T47D (cell line): Measurements from ENCODE around the gene MT1B.

Experiments used
- DNase-seq, 2 experiments: peaks; one replicate each; pipeline versions ENCODE4 v3.0.0 to v3.0.0-alpha.2; 2011 to 2012; ENCODE audit warnings: low read depth in 1 of 2, low spot score in 1 of 2
- JUND ChIP-seq: IDR thresholded peaks from 2 replicates; pipeline ENCODE4 v1.6.1; 2012; ENCODE audit warnings: low read depth
- in situ Hi-C: cut with HindIII; loops from 2 replicates; pipeline ENCODE4 v1.10.0; 2016; ENCODE audit warnings: low sequenced_read_pairs, low pct_unique_long_range_greater_than_20kb

Gene MT1B

DNA sequence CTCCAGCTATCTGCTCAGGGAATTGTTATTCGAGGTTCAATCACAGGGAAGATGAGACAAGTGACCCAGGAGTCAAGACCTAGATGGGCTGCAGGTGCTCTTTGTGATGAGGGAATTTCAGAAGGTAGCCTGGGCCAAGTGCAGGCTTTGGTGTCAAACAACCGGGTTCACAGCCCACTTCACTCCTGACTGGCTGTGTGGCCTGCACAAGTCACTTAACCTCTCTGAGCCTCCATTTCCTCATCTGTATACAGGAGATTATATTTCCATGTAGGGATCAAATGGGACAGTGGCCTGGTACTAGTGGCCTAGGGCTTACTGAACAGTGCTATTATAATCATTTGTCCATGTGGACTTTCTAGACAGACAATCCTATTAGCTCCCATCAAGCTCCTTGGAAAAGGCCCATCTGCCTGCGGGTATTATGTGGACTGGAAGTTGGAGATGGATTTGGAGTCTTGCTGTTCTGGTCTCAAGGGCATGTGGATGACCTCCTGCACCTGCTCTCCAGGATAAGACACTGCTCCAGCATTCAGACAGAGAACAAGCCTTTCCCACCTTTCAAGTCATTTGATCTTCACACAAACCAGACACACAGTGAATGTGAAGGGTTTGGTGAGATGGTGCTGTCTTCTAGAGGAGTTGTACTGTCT, 27.5 kb downstream of the MT1B start:
- DNase-seq: no peak
- no peak for TF ChIP-seq JUND
- in situ Hi-C loops: no loop called here

DNA sequence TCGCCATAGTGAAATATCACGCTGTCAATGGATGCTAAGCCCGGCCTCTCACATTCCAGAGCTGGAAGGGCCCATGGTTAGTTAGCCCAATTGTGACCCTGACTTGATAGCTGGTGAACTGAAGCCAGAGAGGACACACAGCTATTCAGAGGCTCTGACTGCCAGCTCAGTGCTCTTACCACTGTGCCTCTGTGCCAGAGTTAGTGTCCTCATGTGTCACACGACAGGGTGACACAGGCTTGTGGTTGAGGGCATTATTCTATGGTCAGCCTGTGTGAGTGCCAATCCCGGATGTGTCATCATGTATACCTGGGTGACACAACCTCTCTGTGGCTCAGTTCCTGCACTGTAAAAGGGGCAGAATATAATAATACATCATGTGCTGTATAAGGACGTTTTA, 28.1 kb downstream of the MT1B start:
- no peak for DNase-seq

GRCh38 chr16:56681939-56682702, 30.4 kb downstream of the MT1B start, which contains the start of gene MT1X:
Gene MT1X, plus strand, starts transcription at chr16:56682470. Its CDS starts 71 bp downstream, at chr16:56682541.
- TF ChIP-seq JUND: no peak
- in situ Hi-C loops: no loop called here
- DNase-seq: peak; percentile 60 to 93

More for the DNA sequence above, 28.1 kb downstream of the MT1B start:
- TF ChIP-seq JUND: no peak
- in situ Hi-C loops: no loop called here

DNA sequence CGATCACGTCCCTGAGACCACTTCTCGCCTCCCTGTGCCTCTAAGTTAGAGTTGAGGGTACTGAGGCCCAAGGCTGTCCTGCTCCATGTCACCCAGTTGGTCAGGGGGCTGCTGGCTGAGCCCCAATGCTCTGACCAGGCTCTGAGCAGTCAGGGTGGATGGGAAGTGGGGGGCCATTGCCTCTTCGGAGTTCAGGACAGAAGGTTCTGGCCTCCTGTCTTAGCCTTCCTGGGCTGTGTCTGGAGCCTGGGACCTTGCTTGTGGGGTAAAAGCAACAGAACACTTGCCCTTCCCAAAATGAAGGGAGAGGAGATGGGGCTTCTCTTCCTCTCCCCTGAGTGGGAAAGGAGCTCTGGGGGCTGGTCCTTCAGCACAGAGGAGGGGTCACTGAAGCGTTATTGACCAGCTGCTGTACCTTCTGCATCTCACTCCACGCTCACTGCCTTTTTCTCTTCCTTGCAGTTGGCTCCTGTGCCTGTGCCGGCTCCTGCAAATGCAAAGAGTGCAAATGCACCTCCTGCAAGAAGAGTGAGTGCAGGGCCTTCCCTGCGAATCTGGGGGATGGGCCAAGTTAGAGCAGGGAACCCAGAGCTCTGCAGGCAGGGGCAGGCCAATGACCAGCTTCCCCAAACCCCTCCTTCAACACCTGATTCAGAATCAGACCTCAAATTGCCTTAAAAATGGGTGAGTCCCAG, 31.2 kb downstream of the MT1B start:
- no peak for DNase-seq
- TF ChIP-seq JUND: no peak
- in situ Hi-C loops: no loop called here

DNA sequence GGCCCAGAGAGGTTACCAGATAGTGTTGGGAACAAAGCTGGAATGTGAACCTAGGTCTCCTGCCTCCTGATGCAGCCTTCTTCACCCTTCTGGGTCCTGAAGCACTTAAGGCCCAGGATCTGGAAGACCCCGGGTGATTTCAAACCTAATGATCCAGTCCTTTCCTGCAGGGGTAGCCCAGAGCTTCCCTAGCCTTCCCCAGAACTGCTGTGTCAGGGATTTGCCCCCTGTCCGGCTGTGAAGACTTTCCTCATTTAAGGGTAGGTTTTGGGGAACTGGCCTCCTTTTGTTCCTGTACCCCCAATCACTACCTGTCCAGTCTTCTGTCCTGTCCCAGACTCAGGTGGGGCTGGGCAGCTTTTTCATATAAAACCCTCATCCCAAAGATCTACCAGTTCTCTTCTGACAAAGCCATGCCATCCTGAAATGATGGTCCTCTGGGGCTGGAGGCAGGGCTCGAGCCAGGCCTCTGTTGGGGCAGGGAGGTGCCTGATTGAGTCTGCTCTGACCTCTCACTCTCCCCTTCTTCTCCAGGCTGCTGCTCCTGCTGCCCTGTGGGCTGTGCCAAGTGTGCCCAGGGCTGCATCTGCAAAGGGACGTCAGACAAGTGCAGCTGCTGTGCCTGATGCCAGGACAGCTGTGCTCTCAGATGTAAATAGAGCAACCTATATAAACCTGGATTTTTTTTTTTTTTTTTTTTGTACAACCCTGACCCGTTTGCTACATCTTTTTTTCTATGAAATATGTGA, 31.9 kb downstream of the MT1B start:
- DNase-seq: no peak
- TF ChIP-seq JUND: no peak
- in situ Hi-C loops: no loop called here

- DNase-seq: no peak
- TF ChIP-seq JUND: no peak
- in situ Hi-C loops: no loop called here
Measured at GRCh38 chr16:56684256-56684925, 32.7 kb downstream of the MT1B start.

- in situ Hi-C loops: no loop called here
- no peak for DNase-seq
- no peak for TF ChIP-seq JUND
Measured at GRCh38 chr16:56684926-56685590, 33.4 kb downstream of the MT1B start.

DNA sequence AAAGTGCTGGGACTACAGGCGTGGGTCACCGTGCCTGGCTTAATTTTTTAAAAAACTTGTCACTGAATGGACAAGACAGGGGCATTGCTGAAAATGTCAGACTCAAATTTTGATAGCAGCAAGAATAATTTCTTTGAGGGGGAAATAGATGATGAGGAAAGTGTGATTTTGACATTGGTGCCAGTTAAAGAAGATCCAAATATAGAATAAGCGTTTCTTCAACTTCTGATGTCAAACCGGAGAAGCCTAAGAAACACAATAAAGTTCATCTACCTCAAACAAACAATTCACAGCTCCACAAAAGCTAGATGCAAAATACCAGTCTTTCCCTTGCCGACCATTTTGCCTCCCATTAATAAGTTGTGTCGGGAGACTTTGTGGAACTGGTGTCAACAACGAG, 35.1 kb downstream of the MT1B start:
- TF ChIP-seq JUND: no peak
- in situ Hi-C loops: no loop called here
- DNase-seq: no peak

- DNase-seq: no peak
- no peak for TF ChIP-seq JUND
- in situ Hi-C loops: no loop called here
Measured at GRCh38 chr16:56688762-56689161, 37.1 kb downstream of the MT1B start.

GRCh38 chr16:56689171-56689570, 37.5 kb downstream of the MT1B start:
- no peak for DNase-seq
- in situ Hi-C loops: no loop called here
- no peak for TF ChIP-seq JUND

GRCh38 chr16:56690420-56691122, 38.9 kb downstream of the MT1B start:
- no peak for DNase-seq
- no peak for TF ChIP-seq JUND
- in situ Hi-C loops: no loop called here
